Stimulated activated CD8-positive, alpha-beta memory T cell treated with anti-CD3 and anti-CD28 coated beads, Interleukin-15, amount 100 ng/mL, for 48 hours (primary cell): ENCODE measurements around the gene KCNMA1.
"Not testable (repeated sequence)": the region's sequence is repeated elsewhere in the genome, so short reads cannot be mapped to it uniquely, and the experiment has no call there.

Experiments used
- DNase-seq, 2 donors: peaks; one replicate each; pipeline ENCODE4 v3.0.0-alpha.2; 2020; ENCODE audit warnings: low read depth in 2 of 2

The KCNMA1 gene

DNA sequence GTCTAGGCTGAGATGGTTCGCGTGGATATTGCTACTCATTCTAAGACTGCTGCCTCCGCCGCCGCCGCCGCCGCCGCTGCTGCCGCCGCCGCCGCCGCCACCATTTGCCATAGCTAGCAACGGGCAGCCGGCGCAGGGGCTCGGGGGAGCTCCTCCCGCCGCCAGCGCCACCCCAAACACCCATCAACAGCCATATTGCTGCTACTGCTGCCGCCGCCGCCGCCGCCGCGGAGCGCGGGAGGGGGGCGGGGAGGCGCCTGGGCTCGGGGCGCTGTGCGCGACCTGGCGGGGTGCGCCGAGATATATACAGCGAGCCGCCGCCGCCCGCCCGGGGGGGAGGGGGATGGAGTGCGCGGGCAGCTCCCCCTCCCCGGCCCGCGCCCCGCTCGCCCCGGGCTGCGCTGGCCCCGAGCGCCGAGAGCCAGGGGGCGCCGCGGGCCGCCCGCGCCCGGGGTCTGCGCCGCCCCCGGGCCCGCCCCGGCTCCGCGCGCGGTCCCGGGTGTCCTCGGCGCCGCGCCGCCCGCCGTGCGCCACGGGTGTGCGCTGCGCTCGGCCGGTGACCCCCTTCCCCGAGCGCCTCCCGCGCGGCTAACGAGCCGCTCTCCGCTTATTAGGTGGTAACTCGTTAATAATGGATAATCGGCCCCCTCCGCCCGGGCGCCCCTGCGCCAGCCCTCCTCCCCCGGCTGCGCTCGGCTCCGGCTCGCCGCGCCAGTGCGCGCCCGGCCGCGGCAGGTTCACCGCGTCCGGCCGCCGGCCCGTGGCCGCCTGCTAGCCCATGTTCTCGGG lies at the start of gene KCNMA1:
TSS of gene KCNMA1 (minus strand) at position 277 of the 789 bp plus-strand sequence.
- DNase-seq, result peak in 1 of 2 donors; percentile 19

- DNase-seq, result no peak
Measured at GRCh38 chr10:77686650-77687417, 49.2 kb upstream of the KCNMA1 start.

DNA sequence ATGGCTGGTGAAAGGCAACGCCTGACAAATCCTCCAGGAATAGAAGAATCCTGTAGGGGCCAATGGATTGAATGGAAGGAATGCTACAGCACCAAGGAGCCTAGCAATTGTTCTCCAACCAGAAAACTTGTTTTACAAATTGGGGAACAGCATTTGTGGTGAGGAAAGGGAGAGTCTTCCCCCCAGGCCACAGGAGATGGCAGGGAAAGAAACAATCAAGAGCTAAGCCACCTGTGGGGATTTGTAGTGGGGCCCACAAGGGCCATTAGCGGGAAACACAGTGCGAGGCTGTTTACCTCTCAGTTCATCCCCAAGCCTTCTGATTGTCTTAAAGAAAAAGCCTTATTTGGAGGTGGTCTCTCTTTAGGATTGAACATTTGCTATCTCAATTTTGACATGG lies 48.5 kb upstream of the KCNMA1 start:
- no peak for DNase-seq

DNA sequence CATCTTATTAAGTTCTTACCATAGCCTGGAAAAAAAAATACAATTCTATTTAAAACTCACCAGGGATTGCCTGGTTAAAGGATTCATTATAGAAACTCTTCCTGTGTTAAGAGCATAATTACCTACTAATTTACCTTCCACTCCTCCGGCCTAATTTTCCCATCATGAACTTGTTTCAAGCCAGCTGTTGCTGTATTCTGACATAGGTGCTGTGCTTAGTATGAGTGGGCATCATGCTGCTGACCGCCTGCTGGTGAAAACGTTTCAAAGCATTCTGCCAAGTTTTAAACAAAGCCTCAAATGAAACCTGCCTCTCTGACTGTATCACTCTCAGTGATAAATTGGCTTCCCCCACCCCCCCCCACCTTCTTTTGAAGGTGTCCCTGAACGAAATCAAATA lies 47.8 kb upstream of the KCNMA1 start:
- DNase-seq, result no peak

GRCh38 chr10:77683088-77683432 lies 45.5 kb upstream of the KCNMA1 start:
- DNase-seq, result not testable (repeated sequence)

DNA sequence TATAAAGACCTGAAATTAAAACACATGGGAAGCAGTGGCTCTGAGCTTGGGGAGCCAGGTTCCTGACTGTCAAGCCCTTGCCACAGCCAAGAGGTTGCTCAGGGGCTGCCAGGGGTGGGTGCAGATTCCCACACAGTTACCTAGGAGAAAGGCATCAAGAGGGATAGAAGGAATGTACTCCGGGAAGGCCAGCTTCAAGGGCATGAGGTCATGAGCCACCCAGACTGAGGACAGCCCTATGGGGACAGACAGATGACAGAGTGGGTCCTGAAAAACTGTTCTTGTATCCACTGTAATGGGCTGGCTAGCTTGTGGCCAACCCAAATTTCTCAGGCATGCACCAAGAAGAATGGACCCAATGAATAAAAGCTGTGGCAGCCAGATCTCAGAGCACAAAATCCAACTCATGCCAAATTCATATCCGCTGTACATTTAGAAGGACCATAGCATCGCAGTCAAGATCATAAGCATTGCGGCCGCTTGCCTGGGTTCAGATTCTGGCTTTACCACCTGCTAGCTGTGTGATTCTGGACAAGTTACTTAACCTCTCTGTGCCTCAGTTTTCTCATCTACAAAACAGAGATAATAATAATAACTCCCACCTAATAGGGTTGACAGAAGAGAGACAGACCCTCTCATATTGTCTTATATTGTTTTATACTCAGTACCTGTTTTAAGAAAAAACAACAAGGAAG lies 44.9 kb upstream of the KCNMA1 start:
- no peak for DNase-seq

DNA sequence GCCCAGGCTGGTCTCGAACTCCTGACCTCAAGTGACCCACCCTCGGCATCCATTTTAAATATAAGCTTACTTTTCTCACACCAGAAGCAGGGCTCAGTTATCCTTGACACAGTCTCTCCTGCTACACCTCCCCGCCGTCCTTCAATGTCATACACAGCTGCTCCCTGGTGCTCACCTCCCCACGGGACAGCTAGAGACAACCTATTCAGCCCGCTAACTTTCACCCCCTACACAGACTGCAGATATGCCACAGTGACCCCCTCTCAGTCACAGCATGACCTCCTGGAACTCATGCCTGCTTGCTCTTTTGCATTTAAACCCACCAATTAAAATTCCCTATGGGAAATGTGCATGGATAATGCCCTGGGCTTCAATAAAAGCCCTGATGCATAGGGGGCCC lies 44.2 kb upstream of the KCNMA1 start:
- no peak for DNase-seq

DNA sequence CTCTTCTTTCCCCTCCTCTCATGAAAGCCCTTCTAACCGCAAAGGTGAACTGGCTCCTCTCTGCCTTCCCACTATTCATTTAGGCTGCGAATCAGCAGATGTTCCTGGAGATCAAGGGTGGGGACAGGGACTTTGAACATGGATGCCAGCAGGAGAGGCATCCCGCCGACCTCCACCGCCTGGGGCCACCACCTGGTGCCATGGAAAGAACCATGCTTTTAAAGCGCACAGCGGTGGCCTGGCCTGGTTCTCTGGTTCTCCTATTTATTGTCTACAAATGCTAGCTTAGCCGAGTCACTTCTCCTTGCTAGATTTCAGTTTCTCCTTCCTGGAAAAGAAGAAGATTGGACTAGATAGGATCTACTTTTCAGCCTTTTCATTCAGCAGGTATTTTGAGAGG lies 43.2 kb upstream of the KCNMA1 start:
- no peak for DNase-seq

DNA sequence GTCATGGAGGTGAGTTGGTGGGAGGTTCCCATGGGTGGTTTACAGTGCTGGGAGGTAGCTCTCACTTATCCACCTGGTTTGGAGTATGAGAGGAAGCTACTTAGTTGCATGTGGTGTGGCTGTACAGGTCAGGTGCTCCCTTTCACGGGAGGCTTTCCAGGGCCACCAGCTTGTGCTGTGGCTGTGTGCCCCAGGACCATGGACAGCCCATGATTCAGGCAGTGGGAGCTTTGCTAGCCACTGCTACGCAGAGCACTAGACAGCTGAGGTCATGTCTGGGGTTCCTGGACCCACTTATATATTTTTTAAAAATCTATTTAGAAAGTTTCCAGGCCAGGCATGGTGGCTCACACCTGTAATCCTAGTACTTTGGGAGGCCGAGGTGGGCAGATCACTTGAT lies 42.5 kb upstream of the KCNMA1 start:
- no peak for DNase-seq

DNA sequence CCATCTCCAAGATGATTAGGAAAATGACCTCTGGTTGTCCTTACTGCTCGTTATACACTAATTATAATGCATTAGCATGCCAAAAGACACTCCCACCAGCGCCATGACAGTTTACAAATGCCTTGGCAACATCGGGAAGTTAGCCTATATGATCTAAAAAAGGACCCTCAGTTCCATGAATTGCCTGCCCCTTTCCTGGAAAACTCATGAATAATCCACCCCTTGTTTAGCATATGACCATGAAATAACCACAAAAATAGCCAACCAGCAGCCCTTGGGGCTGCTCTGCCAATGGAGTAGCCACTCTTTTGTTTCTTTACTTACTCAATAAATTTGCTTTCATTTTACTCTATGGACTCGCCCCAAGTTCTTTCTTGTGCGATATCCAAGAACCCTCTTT lies 41.6 kb upstream of the KCNMA1 start:
- DNase-seq, result no peak

DNA sequence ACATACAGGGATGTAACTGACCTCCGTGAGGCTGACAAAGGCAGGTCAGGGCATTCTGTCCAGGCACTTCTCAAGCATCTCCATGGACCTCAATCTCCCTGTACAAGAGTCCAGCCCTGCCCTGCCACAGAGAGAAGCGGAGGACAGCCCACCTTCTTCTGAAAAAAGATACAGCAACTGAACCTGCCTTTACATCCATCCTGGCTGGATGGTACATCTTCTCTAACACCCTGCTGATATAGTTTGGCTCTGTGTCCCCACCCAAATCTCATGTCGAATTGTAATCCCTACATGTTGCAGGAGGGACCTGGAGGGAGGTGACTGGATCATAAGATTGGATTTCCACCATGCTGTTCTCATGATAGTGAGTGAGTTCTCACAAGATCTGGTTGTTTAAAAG lies 40.5 kb upstream of the KCNMA1 start:
- no peak for DNase-seq

- DNase-seq, result no peak
Measured at GRCh38 chr10:77675347-77675746, 37.7 kb upstream of the KCNMA1 start.

DNA sequence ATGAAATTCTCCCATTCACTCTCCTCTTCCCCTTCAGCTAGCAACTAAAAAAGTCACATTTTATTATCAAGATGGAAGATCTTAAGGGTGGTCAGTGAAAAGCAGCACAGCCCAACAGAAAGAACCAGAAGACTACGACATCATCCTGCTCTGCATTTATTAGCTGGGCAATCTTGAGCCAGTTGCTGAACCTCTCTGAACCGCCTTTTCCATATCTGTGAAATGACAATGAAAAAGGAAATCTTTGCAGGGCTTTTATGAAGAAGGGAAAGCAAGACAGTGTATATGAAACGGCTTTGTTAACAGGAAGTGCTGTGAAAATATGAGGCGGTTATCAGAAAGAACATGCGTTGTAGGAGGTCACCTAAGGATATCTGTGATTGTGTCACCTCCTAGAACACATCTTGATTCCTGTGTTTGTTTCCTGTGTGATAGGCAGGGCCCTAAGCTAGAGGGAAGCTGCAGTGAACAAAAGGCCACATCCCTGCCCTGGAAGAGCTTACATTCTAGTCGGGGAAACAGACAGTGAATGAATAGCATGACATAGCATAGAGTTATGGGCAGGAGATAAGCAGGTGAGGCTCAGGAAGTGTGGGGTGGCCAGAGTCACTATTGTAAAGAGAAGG lies 36.0 kb upstream of the KCNMA1 start:
- DNase-seq, result no peak

DNA sequence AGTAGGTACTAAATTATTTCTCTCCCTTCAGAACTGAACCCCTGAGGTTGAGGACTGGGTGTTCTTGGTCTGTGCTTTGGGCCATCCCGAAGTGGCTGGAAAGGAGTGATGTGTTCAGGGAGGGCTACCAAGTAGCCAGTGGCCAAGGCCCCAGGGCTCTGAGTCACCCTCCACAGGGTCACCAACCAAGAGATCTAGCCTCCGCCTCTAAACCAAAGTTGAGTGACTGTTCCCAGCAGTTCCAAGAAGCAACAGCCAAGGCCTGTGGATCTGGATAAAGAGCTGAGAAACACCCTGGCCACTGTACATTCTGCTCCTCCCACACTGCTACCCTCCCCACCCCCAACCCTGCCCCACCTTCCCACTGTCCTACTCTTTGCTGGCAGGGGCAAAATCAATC lies 35.5 kb upstream of the KCNMA1 start:
- no peak for DNase-seq

DNA sequence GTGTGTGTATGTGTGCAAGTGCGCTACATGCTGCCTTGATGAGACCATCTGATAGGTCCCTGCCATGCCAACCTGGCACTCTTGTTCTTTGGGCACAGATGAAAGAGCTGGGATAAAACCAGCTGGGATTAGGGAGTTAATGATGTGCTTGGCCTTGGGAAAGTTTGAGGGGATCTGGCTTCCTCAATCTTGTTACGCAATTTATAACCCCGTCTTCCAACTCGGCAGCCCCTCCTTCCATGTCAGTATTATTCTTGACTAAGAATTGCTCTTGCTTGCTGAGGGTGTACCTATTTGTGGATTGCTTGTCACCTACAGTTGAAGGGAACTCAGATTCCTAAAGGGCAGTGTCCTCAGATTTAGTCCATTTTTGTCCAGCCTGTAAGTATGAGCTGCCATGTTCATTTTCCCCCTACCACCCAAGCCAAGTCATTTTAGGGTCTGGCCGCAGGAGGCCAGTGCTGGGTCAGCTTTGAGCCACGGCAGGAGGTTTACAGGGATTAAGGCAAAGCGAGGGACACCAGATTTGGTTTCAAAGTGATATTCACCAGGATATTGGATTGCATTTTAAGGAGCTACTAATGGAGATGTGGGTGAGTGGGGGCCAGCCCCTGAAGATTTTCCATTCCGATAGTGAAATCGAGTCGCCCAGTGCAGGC lies 34.1 kb upstream of the KCNMA1 start:
- no peak for DNase-seq

DNA sequence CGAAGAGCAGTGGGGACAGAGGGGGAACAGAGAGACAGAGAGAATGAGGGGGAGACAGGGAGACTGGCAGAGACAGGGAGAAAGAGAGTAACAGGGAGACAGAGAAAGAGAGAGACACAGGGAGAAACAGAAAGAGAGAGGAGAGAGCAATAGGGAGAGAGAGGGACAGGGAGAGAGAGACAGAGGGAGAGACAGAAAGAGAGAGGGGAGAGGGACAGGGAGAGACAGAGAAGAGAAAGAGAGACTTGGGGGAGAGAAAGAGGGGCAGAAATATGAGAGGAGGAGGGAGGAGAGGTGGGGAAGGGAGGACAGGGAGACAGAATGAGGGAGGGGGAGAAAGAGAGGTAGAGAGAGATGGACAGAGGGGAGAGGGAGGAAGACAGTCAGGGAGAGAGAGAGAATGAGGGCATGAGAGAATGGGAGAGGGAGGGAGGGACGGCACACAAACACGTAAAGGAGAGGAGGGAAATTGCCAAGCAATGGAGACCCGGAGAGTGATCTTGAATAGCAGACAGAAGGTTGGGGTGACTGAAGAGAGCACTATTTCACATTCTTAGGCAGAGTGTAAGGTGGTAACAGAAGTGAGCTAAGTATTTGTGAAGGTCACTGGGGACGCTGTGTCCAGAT lies 33.3 kb upstream of the KCNMA1 start:
- DNase-seq, result no peak

DNA sequence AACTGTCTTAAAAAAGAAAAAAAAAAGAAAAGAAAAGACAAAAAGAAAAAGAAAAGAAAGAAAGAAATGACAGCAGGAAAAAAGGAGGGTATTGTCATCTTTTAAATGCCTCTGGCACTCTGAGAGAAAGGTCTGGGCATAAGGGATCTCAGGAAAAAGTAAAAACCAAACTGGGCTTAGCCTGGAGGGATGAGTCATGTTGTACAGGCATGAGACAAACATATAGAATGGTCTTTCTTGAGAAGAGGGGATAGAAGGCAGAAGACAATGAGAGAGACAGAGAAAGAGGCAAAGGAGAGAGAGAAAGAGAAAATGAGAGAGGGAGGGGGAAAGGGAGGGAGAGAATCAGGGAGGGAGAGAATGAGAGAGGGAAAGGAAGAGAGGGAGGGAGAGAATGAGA lies 32.3 kb upstream of the KCNMA1 start:
- no peak for DNase-seq

DNA sequence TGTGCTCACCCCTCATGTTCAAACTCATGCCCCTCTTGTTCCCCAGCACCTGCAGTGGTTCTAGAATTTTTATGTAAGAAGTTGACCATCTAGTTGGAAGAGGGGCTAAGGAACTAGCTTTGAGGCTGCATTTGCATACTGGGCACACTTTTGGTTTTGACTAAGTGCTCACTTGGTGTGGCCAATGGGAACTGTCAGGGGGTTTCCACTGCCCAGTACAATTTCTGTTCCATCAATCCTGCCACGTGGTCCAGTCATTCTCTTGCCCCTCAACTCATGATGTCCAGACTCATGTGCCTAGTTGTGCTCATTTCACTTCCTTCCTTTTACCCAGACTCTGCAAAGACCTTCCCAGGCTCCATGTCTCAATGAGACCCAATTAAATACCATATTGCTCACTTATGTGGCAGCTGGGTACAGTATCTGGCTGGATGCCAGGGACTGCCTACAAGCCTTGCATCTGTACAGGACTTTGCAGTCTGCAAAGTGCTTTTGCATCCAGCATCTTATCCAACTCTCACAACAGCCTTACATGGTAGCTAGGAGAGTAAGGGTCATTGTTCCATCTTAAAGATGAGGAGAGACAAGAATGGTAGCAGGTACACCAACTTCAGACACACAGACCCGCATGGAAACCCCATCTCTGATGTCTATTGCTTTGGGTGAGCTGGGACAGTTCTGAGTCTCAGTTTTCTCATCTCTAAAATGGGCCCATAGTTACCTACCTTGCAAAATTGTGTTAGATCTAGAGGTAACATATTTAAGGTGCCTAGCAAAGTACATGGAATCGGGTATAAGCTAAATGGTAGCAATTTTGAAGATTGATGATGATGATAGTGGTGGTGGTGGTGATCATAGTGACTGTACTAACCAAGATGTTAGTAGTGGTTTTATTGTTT lies 30.1 kb upstream of the KCNMA1 start:
- no peak for DNase-seq

GRCh38 chr10:77666821-77667220 lies 29.2 kb upstream of the KCNMA1 start:
- DNase-seq, result no peak

- DNase-seq, result no peak
Measured at GRCh38 chr10:77664696-77665095, 27.1 kb upstream of the KCNMA1 start.
